Germinal center (tissue), 1 donor: ENCODE data around the gene CCL3.
"Not testable (repeated sequence)": the region's sequence is repeated elsewhere in the genome, so short reads cannot be mapped to it uniquely, and the experiment has no call there.

ENCODE experiments used
- DNase-seq: peaks from one replicate; pipeline ENCODE4 v3.0.0; 2012; ENCODE audit warnings: mixed read lengths, low spot score

Gene CCL3

GRCh38 chr17:36086791-36087190, 3.2 kb downstream of the CCL3 start:
- DNase-seq: no peak

- DNase-seq: no peak
These were observed 4.2 kb downstream of the CCL3 start for GRCh38 chr17:36085765-36086164.

DNA sequence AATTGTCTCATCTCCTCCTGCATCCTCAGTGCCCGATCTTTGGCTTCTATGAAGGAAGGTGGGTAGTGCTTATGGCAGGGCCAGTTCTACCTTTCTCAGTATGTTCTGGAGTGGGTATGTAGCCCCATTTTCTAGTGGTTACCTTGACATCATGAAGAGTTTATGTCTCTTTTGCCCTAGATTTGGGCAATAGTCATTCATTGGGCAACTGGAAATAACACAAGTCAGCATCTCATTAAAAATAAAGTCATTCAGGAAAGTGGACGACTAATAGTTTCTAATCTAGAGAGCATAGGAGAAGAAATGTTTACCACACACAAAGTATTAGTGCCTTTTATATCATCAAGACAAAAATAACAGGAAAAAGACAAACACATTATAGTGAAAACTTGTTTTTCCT, 6.3 kb downstream of the CCL3 start:
- DNase-seq: not testable (repeated sequence)

DNA sequence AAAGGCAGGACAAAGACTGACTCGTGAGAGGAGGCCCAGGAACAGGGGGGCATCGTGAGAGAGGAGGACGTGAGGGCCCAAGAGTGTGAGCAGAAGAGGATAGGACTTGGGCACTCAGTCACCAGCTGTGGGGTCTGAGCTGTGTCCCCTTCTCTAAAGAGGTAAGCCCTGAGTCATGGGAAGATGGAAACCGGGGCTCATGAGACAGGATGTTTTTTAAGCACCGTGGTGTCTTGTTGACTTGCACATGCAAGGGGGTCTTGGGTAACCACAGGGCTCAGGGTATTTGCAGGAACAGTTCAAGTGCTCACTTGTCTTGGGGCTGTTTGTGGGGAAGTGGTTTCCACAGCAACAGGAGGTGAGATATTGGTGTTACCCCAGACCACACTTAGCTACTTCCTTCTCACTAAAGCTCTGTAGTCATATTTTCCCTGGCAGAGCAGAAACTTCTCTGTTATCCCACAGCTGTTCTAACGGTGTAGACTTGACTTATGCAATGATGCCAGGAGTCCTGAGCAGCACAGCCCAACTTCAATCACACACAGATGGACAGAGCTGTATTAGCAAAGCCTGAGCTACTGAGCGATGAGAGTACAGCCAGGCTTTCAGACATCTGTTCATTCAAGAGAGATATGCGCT, 7.3 kb downstream of the CCL3 start:
- DNase-seq: peak; percentile 29

DNA sequence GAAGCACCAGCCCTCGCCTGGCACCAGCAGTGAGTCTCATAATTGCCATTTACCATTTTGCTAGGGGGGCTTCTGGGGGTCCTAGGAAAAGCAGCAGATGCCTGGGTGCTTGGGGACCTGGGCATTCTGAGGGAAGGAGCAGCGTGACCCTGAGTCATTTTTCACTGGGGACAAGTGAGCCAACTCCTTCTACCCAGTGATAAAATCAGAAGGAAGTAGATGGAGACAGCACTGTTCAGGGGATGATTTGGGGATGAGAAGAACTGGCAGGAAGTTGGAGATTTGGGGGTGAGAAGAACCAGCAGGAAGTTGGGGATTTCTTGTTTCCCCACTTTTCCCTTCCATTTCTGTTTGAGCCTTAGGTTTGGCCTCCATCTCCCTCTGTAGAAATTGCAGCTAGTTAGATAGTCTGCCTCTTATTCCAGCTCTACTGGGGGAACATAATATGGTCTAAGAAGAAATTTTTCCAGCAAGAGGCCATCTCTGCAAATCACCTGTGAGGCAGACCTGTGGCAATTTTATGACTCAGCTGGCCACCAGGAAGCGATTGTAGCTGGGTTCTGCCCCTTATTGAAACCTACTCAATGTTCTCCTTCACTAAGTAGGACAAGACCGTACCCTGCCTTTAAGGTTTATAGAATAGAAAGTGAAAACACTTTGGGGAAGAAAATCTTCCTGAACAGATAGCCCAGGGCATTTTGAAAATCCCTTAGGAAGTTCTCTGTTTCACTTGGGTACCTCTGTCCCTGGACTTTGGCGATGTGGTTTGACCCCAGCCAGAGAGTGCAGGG, 8.1 kb downstream of the CCL3 start:
- not testable (repeated sequence) for DNase-seq

DNA sequence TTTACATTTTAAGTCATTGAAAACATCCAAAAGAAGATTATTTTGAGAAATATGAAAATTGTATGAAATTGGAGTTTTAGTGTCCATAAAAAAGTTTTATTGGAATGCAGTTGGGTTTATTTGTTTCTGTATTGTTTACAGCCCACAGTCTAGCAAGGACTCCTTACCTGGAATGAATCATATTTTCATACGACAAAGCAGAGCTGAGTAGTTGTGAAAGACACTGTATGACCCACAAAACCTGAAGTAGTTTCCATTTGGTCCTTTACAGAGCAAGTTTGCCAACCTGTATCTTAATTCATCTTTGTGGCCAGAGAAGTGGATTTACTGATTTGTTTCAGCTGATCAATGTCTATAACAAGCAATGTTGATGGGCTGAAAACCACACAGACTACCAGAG, 15.6 kb downstream of the CCL3 start:
- DNase-seq: no peak

GRCh38 chr17:36072431-36073121, 17.4 kb downstream of the CCL3 start:
- DNase-seq: peak; percentile 79

DNA sequence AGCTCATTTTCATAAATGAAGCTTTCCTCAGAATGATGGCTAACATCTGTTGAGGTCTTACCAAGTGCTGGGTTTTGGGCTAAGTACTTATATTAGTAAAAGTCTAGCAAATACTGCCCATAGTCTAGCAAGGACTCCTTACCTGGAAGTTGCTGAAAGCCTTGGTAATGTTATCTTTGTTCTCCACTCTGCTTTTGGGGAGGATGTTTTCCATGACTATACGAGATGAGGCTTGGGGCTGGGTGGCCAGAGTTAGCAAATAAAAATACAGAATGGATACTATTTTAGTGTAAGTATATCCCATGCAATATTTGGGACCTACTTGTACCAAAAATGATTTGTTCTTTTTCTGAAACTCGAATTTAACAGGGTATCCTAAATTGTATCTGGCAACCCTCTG, 18.2 kb downstream of the CCL3 start:
- DNase-seq: no peak

DNA sequence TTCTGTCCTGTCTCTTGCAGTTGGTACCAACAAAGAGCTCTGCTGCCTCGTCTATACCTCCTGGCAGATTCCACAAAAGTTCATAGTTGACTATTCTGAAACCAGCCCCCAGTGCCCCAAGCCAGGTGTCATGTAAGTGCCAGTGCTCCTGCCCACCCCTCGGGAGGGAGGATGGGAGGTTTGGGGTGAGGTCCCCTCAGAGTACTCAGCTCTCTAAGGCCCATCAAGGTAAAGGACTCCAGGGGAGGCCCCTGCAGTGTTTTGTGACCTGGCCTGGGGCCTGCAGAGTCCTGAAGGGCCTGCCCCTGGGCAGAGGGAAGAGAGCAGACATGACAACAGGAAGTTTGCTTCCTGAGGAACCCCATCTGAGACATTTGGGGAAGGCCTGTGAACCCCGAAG, 19.5 kb downstream of the CCL3 start:
- no peak for DNase-seq

- DNase-seq: no peak
These were observed 20.8 kb downstream of the CCL3 start for GRCh38 chr17:36069136-36069535.

DNA sequence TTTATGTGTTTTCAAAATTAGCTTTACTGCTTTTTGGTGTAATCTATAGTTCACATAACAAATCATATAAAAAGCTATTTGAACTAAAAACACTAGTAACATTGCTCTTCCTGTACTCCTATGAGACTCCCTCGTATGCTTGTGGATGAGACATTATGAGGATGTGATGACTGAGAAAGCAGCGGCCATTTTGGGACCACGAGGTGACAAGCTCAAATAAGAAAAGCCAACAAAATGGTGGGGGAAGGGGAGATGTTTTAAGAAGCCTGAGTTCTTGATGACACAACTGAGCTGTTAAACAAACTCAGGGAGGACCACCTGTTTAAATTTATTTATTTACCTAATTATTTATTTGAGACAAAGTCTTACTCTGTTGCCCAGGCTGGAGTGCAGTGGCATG, 21.4 kb downstream of the CCL3 start:
- no peak for DNase-seq

GRCh38 chr17:36066365-36066985, 23.5 kb downstream of the CCL3 start:
- DNase-seq: no peak

- no peak for DNase-seq
These were observed 26.0 kb downstream of the CCL3 start, which contains the start of gene CCL18 for GRCh38 chr17:36063786-36064541. Gene CCL18 (plus strand): TSS chr17:36064272. CDS start chr17:36064343, 71 bp downstream.

- DNase-seq: no peak
These were observed 29.1 kb downstream of the CCL3 start for GRCh38 chr17:36060816-36061215.

- no peak for DNase-seq
These were observed 30.5 kb downstream of the CCL3 start for GRCh38 chr17:36059406-36059805.

- DNase-seq: no peak
These were observed 32.0 kb downstream of the CCL3 start for GRCh38 chr17:36057911-36058310.

DNA sequence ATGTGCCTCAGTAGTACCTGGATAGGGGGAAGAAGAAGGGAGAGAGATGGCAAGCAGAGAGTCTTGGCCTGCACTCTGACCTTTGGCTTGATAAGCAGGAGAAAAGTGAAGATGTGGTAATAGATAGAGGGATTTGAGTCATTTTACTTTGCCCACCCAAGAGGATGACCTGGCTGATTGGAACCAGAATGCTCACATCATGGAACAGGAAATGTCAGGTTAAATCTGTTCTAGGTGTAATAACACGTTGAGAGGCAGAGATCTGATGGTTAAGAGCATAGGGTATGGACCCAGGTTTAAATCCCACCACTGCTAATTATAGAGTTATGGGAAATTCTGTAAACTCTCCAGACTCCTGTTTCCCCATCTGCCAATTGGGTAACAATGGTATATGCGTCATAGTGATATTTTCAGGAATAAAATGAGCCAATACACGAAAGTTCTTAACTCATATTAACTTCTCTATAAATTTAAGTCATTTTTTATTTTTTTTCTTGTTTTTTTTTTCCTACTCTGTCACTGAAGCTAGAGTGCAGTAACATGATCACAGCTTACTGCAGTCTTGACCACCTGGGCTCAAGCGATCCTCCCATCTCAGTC, 33.9 kb downstream of the CCL3 start:
- DNase-seq: no peak

GRCh38 chr17:36055171-36055570, 34.8 kb downstream of the CCL3 start:
- no peak for DNase-seq

DNA sequence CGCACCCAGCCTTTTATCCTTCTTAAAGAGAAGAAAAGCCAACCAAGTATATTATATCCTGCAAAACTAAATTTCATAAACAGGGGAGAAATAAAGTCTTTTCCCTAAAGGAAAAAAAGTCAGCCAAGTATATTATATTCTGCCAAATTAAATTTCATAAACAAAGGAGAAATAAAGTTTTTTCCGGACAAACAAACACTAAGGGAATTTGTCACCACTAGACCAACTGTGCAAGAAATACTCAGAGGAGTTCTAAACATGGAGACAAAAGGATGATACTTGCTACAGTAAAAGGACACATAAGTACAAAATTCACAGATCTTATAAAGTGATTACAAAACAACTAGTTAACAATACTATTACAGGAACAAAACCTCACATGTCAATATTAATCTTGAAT, 40.3 kb downstream of the CCL3 start:
- no peak for DNase-seq

GRCh38 chr17:36048066-36048465, 41.9 kb downstream of the CCL3 start:
- DNase-seq: no peak
